ENCODE measurements around the gene MYL3. TPM values are rescaled to one million over a fixed set of nuclear protein-coding genes. Genes with fewer than 3 reads are reported as not detected.

MYL3 gene
- total and polyA plus RNA-seq, 2 of the 4 experiments (the other 2 are of a cell fraction): 0.09 TPM; not detected in 1

- Histone ChIP-seq H3K27me3 (ENCODE audit: control insufficient read depth, insufficient read depth, low read length) (peaks cover 29% of the 10 kb centered on the region), H3K4ac (ENCODE audit: low read depth, low read length) (no peak overlapping the region), H3K79me1 (ENCODE audit: low read depth in 1 of 2, low read length in 2 of 2) (no peaks in the 10 kb centered on the region), H2AFZ (replicated peaks; ENCODE audit: low read length, poor library complexity) (peak overlapping the region; percentile 87), H3K23ac (ENCODE audit: low read depth, low read length) (no peak overlapping the region), H3K56ac (ENCODE audit: extremely low read depth, insufficient read depth, low read length) (no peak overlapping the region), H3K14ac (replicated peaks; ENCODE audit: low read depth, low read length) (no peak overlapping the region), H2AK9ac (replicated peaks; ENCODE audit: low read depth, low read length, poor library complexity) (peak overlapping the region; percentile 76), H3K4me3 (ENCODE audit: insufficient read depth, low read depth, low read length) (peak overlapping the region; percentile 36), H4K8ac (ENCODE audit: low read depth in 2 of 2, low read length in 2 of 2) (no peak overlapping the region), H3K4me2 (ENCODE audit: low read depth, low read length) (peak overlapping the region; percentile 92), H2AK5ac (ENCODE audit: low read depth, low read length) (no peak overlapping the region), H3K9me1 (ENCODE audit: insufficient read depth, low read length) (no peaks in the 10 kb centered on the region), H3K4me1 (ENCODE audit: control insufficient read depth, insufficient read depth, low read length) (no peaks in the 10 kb centered on the region; the same call in 1 of the 2 replicates), H3K9me3 (ENCODE audit: control insufficient read depth, insufficient read depth, low read length) (no peaks in the 10 kb centered on the region), H4K5ac (ENCODE audit: low read depth, low read length) (no peak overlapping the region), H2BK20ac (ENCODE audit: low read depth, low read length) (no peak overlapping the region), H3K9ac (ENCODE audit: low read depth, low read length) (0 out of 2 replicates have a peak overlapping the region, but pooled peaks have one; percentile 28), H3K18ac (ENCODE audit: low read depth, low read length) (no peak overlapping the region), H2BK5ac (ENCODE audit: low read depth, low read length, poor library complexity, severe bottlenecking) (no peak overlapping the region), H2BK15ac (ENCODE audit: low read depth, low read length) (no peak overlapping the region), H3K27ac (ENCODE audit: insufficient read depth, low read length) (no peak overlapping the region), H3K36me3 (ENCODE audit: control insufficient read depth, insufficient read depth, low read length) (no peaks in the 10 kb centered on the region), H4K91ac (ENCODE audit: insufficient read depth, low read depth, low read length) (no peak overlapping the region), H2BK120ac (ENCODE audit: low read depth, low read length) (no peak overlapping the region), H4K20me1 (ENCODE audit: insufficient read depth, low read length) (no peaks in the 10 kb centered on the region; the same call in 1 of the 2 replicates)
- DNase-seq (peak; percentile 29), ATAC-seq (ENCODE audit: low read depth) (peak; percentile 99)
- ChIA-PET POLR2A (ENCODE audit: unreplicated experiment) (no interaction called here), CTCF (no interaction called here)
- WGBS, 2 experiments (ENCODE audit: extremely low coverage in 2 of 2, insufficient read length in 1 of 2): 0% methylated on average over 10 of the region's 46 CpGs; no CpG with 5 or more reads in 1 of the 2 experiments
- in situ Hi-C loops (cut with MboI; ENCODE audit: low sequenced_read_pairs): loop anchor here (5.0 kb wide), 1 partner anchor 60 kb away; no protein-coding TSS in a partner anchor
- no TSS peak for BruUV-seq (replicated peaks)
- TF ChIP-seq NFE2L2 (IDR thresholded peaks at IDR 0.05; ENCODE audit: low read depth, low read length) (no peak), MAFK (IDR thresholded peaks at IDR 0.05; ENCODE audit: low read depth, low read length) (no peak), CTCF (conservative IDR thresholded peaks at IDR 0.05; ENCODE audit: low read depth, low read length) (no peak), POLR2A (IDR thresholded peaks at IDR 0.05; ENCODE audit: low read depth, low read length) (no peak), ELK1 (IDR thresholded peaks at IDR 0.05; ENCODE audit: borderline replicate concordance, low read depth, low read length) (no peak), FOS (IDR thresholded peaks at IDR 0.05; ENCODE audit: low read depth, low read length) (no peak)
- intact Hi-C loops (cut with micrococcal nuclease): no loop called here
- dilution Hi-C loops (cut with HindIII; ENCODE audit: low sequenced_read_pairs, unreplicated experiment): no loop called here
These were observed 50.9 kb downstream of the MYL3 start for GRCh38 chr3:46812237-46812791.
